CD4-positive, alpha-beta T cell treated with Interleukin-21 for 1 hour (primary cell): ENCODE data around the gene JAML.

Experiments used
- DNase-seq: peaks from one replicate; pipeline ENCODE4 v3.0.0-alpha.2; 2020

Gene JAML

DNA sequence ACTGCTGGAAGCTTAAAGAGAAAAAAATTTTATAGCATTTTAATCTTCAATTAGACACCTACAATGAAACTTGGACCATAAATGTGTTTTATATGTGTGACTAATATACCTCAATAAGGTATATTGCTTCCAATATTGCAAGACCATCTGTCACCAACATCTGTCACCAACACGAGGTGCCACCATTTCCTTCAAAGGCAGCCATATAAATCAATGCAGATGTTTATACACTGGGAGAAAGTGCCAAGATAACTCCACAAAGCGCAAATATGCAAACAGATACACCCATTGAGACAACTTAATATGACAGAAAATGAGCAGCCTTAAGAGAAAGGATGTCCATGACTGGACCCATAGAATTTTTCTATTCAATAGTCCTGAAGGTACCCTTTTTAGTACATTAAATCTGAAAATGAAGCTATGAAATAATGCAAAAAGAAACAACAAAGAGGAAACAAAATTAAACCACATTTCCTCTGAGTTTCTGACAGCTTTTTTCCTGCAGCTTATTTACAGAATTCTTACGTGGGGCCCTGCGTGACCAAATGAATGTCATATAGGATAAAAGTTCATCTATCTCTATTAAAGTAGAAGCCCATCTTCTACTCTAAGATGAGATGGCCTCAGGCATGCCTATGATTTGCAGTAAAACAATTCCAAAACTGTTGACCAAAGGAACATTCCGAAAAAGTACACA, 14.8 kb upstream of the JAML start:
- DNase-seq: no peak

- no peak for DNase-seq
Observed at GRCh38 chr11:118238929-118239328, 14.1 kb upstream of the JAML start.

DNA sequence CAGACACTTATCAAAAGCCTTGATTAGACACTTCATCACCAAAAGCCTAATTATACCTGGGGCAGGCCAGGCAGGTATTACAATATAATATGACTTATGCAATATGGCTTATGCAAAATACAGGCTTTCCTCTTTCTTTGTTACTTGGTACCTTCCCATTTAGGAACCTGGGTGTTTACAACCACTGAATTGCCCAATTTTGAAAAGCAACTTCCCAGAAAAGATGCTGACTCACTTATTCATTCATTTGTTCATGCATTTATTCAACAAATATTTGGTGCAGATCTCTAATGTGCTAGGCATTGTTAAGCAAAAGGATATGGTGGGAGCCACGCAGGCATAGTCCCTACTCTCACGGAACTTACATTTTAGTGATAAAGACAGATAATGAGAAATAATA, 13.6 kb upstream of the JAML start:
- DNase-seq: no peak

- no peak for DNase-seq
Observed at GRCh38 chr11:118236170-118236569, 11.4 kb upstream of the JAML start.

GRCh38 chr11:118234833-118235232, 10.0 kb upstream of the JAML start:
- DNase-seq: no peak

- no peak for DNase-seq
Observed at GRCh38 chr11:118233850-118234249, 9.0 kb upstream of the JAML start.

DNA sequence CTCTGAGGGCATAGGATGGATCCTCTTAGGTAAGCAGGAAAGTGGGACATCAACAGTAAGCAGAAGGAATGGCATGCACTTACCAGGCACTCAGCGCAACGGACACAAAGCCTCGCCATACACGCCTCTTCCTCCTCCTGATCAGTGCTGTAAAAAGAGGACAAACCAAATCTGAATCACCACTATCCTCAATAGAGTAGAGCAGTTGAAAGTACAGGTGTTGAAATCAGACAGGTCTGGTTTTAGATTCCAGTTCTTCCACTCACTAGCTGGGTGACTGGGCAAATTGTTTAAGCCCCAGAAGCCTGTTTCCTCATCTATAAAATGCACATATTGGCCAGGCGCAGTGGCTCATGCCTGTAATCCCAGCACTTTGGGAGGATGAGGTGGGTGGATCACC, 8.6 kb upstream of the JAML start:
- no peak for DNase-seq

DNA sequence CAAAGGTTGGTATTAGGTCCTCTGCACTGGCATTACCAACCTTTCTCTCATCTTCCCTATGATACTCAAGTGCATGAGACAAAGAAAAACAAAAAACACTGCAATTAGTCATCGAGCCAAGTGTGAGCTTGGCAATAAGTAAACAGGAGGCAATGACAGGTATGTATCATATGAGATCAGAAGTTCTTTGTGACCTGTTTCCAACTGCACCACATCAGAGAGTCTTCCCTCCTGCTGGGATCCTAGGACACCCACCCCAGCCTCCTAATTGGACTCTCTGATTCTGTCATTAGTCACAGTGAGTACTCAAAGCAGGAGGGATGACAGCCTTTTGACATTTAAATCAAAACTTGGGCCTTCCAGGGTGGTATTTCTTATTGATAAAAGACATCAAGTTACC, 7.8 kb upstream of the JAML start:
- DNase-seq: no peak

DNA sequence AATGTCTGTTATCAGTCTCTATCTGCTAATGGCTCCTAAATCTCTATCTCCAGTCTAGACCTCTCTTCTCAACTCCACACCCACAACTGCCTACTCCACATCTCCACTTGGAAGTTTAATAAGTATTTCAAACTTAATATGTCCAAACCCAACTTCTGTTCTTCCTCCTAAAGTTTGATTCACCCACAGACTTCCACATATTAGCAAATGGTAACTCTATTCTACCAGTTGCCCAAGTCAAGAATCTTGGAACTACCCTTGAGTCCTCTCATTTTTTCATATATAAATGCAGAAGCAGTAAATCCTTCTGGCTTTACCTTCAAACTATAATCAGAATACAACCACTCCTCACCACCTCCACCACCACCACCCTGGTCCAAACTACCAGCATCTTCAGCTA, 6.7 kb upstream of the JAML start:
- DNase-seq: no peak

- peak; percentile 73 for DNase-seq
Observed at GRCh38 chr11:118230088-118230487, 5.3 kb upstream of the JAML start.

DNA sequence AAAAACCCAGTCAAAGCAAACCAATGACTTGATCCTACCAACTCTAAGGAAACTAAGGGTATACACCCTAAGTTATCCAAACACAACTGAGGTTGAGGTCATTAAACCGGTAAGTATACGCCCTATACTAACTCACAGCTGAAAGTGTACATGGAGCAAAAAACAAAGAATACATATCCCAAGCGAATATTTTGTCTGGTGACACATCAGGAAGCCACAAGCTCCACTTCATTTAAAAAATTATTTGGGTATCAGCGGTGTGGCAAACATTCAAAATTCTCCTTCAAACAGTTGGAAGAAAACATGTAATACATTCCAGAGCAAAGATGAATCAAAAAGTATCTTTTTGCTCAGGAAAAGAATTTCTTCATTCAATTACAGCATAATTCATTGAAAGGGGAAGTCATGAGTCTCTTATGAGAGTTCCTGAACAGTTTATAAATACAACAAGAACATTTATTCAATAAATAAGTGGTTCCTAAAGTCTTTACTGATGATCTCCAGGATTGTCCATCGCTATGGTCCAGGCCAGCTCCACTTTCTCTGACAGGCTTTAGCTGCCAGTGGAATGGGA, 4.5 kb upstream of the JAML start:
- DNase-seq: no peak

DNA sequence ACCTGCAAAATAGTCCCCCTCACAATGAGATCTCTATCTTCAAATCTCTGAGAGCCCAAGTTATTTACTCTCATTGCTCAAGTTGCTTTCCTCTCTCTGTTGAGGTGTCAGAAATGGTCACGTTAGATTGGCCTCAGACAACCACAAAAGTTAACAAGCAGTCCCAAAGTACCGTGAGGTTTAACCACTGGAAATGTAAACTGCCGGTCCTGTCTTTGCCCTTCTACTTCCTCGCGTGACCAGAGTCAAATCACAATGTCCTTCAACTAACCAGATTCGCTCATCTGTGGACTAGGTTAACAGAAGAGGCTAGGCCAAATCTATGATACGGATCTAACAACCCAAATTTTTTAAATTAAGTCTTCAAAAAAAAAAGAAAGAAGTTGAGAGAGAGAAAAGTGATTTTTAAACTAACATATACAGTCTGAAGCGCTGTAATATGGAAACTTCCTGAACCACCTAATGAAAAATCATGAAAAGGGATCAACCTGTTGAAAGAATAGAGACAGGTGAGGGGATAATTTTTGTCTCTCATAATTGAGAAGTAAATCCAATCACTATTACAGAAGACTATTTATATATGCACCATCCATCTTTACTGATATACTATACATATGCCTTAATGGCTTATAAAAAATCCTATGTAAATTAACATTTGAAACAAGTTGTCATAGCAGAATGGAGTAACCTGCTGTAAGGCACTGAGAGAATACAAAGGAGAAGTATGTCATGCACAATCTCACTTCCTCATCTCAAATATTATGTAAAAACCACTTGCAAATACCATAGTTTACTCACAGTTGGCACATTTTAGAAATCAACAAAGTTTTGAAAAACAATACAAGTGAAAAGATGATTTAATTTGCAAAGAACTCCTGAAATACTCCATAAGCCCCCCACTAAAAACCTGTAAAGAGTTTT, 3.3 kb upstream of the JAML start:
- DNase-seq: peak; percentile 63

GRCh38 chr11:118226781-118227180, 2.0 kb upstream of the JAML start:
- no peak for DNase-seq

- DNase-seq: no peak
Observed at GRCh38 chr11:118226296-118226695, 1.5 kb upstream of the JAML start.

DNA sequence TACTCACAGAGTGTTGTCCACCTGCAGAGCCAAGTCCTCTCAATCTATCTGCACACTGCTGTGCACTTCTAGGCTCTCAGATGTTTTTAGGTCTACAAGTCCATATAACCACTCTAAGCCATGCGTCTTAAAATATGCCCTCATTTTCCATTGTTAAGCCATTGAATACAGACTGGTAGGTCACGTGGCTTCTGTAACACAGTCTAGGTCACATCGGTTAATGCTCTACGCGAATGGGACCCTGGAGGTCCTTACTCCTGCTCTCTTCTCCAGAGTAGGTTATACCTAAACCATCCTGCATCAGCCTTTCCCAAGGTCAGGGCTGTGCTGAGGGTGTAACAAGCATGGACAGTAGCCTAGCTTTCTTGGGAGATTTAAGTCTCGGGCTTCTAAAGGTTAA, 819 bp downstream of the JAML start:
- no peak for DNase-seq

DNA sequence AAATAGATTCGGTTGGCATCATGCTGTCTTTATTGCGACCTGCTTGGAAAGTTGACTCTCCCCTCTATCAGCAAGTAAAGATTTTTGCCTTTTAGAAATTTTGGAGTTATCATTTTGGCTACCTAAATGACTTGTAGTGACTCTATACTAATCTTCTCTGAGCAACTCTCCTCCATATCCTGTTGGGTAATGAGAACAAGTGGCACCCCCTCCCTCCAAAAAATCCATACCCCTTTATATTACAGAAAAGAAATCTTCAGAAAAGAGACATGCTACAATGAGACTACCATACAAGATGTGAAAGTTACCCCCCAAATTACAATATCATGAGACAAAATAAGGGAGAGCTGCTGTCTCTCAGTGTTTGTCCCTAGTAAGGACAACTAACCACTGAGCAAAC, 1.2 kb downstream of the JAML start:
- DNase-seq: no peak

GRCh38 chr11:118222437-118222836, 2.4 kb downstream of the JAML start:
- no peak for DNase-seq

DNA sequence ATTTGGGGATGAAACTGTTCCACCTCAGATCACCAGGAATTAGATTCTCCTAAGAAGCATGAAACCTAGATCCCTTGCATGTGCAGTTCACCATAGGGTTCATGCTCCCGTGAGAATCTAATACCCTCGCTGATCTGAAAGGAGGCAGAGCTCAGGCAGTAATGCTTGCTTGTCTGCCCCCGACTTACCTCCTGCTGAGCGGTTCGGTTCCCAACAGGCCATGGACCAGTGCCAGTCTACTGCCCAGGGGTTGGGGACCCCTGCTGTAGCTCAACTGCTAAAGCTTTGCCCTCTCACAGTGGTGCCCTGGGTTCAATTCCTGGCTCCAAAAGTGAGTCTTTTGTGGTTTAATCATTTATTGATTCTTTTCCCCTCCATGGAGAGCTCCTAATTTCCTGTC, 3.4 kb downstream of the JAML start:
- DNase-seq: no peak

DNA sequence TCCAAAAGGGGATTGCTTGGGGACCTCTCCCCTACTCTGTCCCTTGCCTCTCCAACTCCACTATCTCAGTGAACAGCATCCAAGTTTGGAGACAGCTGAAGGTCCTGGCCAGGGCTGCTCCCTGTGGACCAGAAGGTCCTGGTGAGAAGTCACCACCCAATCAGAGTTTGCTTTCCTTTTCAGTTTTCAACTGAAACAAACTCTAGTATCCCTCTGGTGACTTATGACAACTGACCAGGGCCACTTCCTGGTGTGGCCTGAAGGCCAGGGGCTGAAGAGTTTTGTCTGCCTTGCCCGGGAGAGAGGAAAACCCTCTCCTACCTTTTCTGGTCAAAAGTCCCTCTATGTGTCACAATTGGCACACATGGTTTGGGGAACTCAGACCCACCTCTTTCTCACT, 5.1 kb downstream of the JAML start:
- no peak for DNase-seq

- no peak for DNase-seq
Observed at GRCh38 chr11:118219244-118219643, 5.6 kb downstream of the JAML start.

DNA sequence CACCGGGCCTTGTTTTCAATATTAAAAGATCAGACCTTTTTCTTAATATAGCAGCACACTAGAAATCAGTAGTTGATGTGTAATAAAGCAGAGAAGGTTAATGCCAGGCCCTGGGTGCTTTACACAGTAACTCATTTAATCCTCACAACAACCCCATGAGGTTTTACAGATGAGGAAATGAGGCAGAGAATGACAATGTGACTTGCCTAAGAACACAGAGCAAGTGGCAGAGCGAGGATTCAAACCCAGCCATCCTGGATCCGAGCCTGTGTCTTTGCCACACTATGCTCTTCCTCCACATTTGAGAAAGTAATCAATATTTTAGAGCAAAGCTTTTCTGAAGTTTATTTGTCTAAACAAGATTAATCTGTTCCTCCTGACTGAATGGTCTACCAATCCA, 7.2 kb downstream of the JAML start:
- DNase-seq: no peak

DNA sequence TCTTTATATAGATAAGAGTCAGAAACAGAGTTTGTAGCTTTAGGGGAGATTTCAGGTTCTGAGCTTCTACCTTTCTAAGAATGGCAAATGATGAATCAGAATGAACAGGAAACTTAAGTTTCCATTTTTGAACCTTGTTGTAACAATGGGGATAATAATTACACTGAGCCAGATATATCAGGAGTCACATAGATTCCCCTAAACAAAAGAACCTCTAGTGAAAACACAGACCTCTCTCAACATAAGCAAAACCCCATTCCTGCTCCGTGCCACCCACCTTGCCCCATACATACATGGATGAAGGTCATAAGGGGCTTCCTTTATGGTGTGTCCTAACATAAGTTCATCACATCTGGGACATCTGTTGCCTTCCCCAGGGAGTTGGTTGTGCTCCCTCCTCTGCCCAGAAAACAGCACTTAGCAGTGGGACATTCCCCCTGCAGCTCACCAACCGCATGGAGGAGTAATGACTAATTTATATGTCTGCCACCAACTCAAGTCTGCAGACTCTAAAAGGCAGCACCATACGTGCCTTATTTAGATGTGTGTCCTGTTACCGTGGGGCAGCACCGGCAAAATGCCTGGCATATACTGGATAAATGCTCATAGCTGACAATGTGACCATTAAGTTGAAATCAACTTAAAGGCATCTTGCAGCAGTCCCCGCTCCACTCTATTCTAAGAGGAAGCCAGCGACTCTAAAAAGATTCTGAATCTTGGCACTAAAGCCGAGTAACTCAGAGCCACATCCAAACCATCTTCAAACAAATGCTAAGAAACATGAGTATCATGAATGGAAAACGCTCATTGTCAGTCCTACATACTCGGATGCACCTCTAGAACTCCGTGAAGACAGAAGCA, 8.0 kb downstream of the JAML start:
- DNase-seq: peak; percentile 55

DNA sequence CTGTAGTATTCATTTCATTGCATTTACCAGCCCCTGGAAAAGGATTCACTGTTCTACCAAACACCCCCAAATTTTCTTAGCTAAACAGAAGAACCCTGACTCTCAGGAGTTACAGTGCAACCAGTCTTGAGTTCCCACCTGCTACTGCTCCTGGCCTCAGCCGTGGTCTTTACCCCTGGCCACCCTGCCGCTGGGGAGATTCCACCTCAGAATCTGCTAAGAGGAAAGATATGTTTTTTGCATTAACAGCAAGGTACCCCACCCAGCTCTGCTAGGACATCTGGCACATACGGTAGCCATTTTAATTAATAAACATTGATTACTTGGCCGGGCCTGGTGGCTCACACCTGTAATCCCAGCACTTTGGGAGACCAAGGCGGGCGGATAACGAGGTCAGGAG, 9.0 kb downstream of the JAML start:
- DNase-seq: no peak
